NCI-H1417 treated with DMSO at 0.1 percent for 48 hours (cell line): Measurements from ENCODE around the gene KRTCAP3.
"Not testable (repeated sequence)": the region's sequence is repeated elsewhere in the genome, so short reads cannot be mapped to it uniquely, and the experiment has no call there.

Experiments used
- DNase-seq: peaks from one replicate; lab custom pipeline; 2025; lab: John Stamatoyannopoulos, UW

Gene KRTCAP3

DNA sequence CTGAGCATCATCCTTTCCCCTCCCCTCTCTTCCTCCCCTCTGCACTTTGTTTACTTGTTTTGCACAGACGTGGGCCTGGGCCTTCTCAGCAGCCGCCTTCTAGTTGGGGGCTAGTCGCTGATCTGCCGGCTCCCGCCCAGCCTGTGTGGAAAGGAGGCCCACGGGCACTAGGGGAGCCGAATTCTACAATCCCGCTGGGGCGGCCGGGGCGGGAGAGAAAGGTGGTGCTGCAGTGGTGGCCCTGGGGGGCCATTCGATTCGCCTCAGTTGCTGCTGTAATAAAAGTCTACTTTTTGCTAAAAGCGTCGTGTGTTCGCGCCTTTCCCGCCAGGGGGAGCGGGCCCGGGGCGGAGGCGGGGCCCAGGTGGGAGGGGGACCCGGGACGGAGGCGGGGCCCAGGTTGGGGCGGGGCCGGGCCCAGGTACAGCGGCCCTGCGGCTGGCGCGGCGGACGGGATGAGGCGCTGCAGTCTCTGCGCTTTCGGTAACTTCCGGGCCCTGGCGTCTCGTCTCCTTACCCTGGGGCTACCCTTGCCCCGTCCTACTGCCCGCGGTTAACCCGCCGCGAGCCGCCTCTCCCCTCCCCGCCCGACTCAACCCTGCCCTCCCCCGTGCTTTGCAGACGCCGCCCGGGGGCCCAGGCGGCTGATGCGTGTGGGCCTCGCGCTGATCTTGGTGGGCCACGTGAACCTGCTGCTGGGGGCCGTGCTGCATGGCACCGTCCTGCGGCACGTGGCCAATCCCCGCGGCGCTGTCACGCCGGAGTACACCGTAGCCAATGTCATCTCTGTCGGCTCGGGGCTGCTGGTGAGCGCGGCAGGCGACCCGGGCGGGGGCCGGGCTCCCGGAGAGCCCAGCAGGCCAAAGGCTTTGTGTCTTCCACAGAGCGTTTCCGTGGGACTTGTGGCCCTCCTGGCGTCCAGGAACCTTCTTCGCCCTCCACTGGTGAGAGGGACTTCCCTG is at the start of gene KRTCAP3:
TSS of gene KRTCAP3 (plus strand) at position 424 of the 962 bp plus-strand sequence. CDS start at position 456, 32 bp downstream.
- DNase-seq: peak; percentile 36

DNA sequence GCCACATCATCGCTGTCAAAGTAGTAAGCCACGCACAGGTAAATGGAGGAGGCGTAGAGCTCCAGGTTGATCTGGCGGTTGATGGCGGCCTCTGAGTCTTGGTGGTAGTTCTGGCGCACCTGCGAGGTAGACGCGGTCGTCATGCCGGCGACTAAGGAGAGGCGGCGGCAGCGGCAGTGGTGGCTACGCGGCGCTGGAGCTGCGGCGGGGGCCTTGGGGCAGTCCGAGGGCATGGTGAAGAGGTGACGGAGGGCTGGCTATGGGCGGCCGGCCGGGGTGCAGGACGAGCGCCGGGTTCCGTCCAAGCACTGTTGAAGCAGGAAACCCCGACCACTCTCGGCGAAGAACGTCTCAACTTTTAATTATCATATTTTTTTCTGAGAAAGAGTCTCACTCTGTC is 49.0 kb upstream of the KRTCAP3 start:
- DNase-seq: no peak

GRCh38 chr2:27398962-27399361 is 43.2 kb upstream of the KRTCAP3 start:
- DNase-seq: no peak

DNA sequence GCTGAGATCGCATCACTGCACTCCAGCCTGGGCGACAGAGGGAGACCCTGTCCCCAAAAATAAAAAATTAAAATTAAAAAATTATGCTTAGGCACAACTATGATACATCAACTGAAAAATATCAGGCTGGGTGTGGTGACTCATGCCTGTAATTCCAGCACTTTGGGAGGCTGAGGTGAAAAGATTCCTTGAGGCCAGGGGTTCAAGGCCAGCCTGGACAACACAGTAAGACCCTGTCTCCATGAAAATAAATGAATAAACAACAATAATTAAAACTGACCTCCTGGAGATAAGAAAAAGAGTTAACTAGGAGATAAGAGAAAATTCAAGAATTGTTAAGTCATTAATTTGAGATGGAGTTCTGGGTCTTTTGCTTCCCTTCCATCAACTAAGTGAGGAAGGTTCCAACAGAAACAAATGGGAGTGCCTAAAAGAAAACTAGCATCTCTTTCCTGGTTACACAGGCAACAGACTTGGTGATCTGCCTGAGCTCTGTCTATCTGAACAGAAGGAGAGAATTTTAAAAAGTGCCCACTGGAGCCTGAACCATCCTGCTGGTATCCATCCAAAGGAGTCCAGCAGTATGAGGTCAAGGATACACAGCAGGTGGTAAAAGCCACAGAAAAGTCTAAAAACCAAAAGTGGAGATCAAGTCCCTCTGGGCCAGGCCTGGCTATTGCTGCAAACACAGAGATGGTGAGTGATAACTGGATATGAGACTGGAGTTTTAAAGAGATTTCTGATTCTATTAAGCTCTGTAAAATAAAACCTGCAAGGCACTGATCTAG is 41.6 kb upstream of the KRTCAP3 start:
- no peak for DNase-seq

- DNase-seq: no peak
Measured at GRCh38 chr2:27407798-27408491, 34.2 kb upstream of the KRTCAP3 start.

DNA sequence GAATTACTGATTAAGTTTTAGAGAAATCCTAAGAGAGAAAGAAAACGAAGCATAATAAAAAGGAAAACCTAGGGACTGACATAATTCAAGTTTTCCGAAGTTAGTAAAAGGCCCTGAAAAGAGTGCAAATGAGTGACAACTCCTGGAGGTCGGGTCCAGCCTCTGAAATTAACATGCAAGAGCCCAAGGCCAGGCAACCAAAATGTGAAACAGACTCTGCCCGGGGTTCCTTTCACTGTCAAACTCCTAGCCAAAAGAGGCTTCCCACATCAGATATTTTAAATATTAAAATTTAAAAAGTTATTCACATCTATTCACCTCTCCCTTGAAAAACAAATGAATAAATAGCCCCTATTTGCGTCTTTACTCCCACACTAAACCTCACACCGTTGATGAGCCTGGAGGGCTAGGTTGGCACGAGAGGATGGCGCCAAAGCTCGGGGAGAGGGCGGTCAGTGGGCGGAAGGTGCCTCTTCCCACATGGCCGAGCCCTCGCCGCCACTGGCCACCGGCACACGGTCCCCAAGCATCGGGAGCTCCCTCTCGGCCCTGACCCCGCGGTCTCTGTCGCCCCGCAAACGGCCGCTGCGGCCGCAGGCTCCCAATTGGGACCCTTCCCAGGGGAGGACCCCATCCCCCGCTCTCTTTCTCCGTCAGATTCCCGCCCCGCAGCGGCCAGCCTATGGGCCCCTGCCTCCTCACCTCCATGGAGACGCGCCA is 33.4 kb upstream of the KRTCAP3 start:
- no peak for DNase-seq

DNA sequence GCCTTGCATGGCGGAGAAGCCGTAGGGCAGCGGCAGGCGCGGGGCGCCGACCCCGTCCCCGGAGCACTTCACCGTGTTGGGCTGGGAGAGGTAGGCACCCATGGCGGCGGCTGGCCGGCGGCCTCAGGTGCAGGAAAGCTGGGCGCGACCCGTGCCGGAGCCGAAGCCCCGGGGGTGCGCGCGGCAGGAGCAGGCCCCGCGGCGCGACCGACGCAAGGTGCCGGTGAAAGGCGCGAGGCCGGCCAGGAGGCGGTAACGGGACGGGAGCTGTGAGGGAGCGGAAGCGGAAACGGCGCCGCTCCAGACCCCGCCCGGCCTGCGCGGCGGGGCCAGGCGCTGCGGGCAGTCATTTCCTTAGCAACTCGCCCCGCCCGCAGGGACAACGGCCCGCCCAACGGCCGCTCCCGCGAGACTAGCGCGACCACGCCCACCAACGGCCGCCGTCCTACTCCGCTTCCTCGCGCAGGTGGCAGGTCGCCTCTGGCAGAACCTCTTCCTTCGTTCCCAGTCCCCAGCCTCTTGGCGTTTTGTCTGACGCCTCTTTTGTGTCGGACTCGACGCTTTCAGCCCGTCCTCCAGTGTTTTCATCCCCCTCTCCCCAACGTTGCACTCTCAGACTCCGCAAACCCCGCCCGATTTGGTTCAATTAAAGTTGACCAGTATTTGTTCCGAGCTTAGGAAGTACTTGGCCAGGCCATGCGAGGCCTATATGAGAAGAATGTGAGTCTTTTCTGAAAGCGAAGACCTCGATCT is 32.7 kb upstream of the KRTCAP3 start, which contains the start of gene PPM1G:
TSS of gene PPM1G (minus strand) at position 271 of the 753 bp plus-strand sequence. CDS start at position 102, 169 bp downstream.
- DNase-seq: peak; percentile 80

GRCh38 chr2:27412419-27413152 is 29.6 kb upstream of the KRTCAP3 start:
- DNase-seq: no peak

- DNase-seq: no peak
Measured at GRCh38 chr2:27416151-27416550, 26.0 kb upstream of the KRTCAP3 start.

- DNase-seq: no peak
Measured at GRCh38 chr2:27420996-27421395, 21.2 kb upstream of the KRTCAP3 start.

DNA sequence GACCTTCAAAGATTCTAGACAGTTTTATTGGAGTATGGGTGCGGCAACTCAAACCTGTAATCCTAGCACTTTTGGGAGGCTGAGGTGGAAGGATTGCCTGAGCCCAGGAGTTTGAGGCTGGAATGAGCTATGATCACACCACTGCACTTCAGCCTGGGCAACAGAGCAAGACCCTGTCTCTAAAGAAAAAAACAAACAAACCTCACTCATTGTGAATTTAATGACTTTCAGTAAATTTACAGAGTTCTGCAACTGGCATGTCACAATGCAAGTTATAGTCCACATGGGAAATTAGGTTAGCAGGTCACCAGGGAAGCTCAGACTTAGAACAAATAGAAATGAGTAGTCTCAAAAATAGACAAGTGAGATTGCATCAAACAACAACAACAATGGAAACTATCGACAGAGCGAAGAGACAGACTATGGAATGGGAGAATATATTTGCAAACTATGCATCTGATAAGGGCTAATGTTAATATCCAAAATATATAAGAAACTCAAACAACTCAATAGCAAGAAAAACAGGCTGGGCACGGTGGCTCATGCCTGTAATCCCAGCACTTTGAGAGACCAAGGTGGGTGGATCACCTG is 20.4 kb upstream of the KRTCAP3 start:
- no peak for DNase-seq

DNA sequence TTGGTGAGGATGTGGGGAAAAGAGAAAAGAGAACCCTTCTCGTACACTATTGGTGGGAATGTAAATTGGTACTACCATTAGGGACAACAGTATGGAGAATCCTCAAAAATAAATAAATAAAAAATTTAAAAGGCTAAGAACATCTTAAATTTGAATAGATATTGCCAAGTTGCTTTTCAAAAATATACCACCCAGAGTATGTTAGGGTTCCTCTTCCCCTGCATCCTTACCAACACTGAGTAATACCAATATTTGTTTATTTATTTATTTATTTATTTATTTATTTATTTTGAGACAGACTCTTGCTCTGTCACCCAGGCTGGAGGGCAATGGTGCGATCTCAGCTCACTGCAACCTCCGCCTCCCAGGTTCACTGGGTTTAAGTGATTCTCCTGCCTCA is 19.2 kb upstream of the KRTCAP3 start:
- DNase-seq: no peak

DNA sequence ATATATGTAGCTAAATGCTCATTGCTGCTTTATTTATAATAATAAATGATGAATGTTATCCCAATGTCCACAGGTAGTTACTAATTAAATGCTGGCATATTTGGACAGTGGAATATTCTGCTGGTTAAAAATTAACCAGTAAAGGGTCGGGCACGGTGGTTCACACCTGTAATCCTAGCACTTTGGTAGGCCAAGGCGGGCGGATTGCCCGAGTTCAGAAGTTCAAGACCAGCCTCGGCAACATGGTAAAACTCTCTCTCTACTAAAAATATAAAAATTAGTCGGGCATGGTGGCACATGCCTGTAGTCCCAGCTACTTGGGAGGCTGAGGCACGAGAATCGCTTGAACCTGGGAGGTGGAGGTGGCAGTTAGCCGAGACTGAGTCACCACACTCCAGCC is 17.1 kb upstream of the KRTCAP3 start:
- DNase-seq: not testable (repeated sequence)

DNA sequence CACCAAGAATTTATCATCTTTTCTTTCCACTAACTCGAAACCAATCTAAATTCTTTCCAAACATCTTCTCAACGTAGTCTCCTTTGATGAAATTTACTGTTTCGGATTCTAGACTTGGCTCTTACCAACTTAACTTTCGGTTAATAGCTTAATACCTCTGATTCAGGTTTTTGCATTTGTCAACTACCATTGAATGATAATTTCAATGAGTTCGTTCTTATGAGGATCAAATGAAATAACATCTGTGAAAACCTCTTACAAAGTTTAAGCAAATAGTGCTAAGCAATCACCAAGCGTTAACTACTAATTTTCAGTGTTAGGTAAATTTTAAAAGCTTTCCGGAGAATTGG is 14.3 kb upstream of the KRTCAP3 start:
- no peak for DNase-seq

DNA sequence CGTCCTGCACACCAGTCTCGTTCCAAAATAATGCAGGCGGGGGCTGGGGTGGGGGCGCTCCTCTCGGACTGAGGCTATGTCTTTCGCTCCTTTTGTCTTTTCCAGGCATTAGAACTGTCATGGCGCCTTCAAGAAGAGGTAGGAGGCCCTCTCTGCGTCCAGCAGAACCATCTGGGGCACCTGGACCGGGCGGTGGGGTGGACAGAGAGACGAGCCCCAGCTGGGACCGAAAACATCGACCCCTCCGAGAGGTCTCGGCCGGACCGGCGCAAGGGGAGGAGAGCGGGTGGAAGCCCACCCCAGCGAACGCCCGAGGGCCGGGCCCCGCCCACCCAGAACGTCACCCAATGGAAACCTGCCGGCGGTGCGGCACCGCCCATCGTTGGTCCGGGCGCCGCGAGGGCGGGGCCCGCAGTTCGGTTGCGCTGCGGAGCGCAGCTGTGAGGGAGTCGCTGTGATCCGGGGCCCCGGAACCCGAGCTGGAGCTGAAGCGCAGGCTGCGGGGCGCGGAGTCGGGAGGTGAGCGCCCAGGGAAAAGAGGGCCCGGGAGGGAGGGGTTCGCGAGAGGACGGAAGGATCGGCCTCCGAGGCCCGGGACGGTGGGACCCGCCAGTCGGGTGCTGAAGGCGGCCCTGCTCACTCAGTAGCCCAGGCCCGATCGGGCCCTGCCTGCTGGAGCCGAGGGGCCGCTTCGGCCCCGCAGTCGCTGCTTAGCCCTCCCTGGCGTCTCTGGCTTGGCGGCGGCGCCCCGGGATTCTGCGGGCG is 13.8 kb upstream of the KRTCAP3 start, which contains the start of gene NRBP1:
TSS of gene NRBP1 (plus strand) at position 419 of the 765 bp plus-strand sequence. CDS start 4,643 bp downstream, outside the sequence.
- peak; percentile 68 for DNase-seq

- DNase-seq: no peak
Measured at GRCh38 chr2:27428978-27429541, 13.1 kb upstream of the KRTCAP3 start.

DNA sequence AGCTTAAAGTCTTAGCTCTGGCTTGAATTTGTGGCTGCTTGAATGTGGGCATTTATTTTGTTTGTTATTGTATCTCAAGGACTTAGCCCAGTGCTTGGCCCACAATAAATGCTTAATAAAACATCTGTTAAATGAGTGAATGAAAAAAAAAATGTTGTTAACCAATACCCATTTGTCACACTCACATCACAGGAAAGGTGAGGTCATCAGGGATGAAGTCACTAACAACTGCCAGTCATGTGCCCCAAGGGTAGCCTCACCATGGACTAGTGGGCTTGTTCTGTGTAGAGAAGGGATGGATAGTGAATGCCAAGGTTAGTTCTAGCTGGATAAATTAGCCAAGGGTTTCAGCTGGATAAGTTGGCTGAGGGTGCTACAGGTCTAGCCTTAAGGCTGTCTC is 10.8 kb upstream of the KRTCAP3 start:
- DNase-seq: no peak

- DNase-seq: no peak
Measured at GRCh38 chr2:27435628-27436027, 6.6 kb upstream of the KRTCAP3 start.
